Heart left ventricle (tissue), 13 donors: ENCODE results near the gene FEM1C.

ENCODE experiments used
- POLR2A ChIP-seq, 2 donors: fragments of 450-650 bp; IDR thresholded peaks; one replicate each; pipeline ENCODE4 v1.6.1; 2017; ENCODE audit warnings: antibody characterized with exemption in 2 of 2, mild to moderate bottlenecking in 2 of 2, moderate library complexity in 2 of 2
- TF ChIP-seq, protein P1 (sequence below), 12 donors: fragments of 200-600 bp; sonication (generic) in 4 of 12; IDR thresholded peaks; one replicate each; pipeline versions ENCODE4 v1.5.0 to v1.8.0; 2018 to 2022; ENCODE audit warnings: antibody characterized with exemption in 12 of 12, mild to moderate bottlenecking in 5 of 12
- donor health status: ischemic (EF 13 %, LVEDD 7.1; RV severe dilation, severe dysfunction).
- donor health status: DM: no; HTN: yes; CAD: no.
- donor health status: DM: no; HTN: no; CAD: no.
- donor health status: ischemic (EF 25% LVEDD 6.9; RV normal size, moderate dysfunction).
- donor health status: ischemic (EF 25% LVEDD 5.7; RV mildly dilated, moderate dysfunction).
- donor health status: ischemic (EF 35%, LVEDD 5.7; RV mildly dilated, moderate dysfunction).
- donor health status: nonischemic (EF 11% LVEDD 7.7; RV severe dilation, severe dysfunction).
- donor health status: DM: yes; HTN: yes; CAD: no.
- donor health status: PGD.
- donor health status: ischemic (EF 29% LVEDD 5.4; RV normal size, mild dysfunction).
- donor health status: nonischemic (EF 23%, LVEDD 6.1; RV moderate dilation, normal function).

DNA sequence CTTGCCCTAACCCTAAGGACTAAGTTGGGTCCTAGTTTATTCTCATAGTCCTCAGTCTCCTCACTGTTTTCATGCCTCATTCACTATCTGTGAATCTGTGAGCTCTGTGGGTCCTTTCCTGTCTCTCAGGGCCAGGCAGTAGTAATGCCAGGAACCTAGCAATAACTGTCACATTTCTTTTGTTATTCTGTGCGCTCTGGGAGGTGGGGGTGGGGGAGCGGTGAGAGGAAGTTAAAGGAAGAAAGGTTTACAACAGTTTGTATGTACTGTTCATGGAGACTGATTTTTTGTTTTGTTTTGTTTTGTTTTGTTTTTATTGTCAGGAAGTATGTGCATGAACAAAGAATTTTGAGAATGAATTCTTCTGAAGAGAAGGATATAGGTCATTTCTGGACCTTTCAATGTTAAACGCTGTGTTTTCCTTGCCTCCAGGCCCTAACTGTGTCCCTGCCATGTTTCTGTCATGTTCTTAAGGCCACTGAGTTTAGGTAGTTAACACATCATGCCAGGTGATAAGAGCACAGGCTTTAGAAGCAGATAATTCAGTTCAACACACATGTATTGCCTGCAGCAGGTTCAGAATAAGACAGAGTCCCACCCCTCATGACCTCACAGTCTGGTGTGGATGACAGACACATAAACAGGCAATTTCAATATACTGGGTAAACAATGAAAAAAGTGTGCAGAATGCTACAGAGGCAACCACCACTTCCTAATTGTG, 13.3 kb upstream of the FEM1C start:
- TF ChIP-seq, protein P1, sequence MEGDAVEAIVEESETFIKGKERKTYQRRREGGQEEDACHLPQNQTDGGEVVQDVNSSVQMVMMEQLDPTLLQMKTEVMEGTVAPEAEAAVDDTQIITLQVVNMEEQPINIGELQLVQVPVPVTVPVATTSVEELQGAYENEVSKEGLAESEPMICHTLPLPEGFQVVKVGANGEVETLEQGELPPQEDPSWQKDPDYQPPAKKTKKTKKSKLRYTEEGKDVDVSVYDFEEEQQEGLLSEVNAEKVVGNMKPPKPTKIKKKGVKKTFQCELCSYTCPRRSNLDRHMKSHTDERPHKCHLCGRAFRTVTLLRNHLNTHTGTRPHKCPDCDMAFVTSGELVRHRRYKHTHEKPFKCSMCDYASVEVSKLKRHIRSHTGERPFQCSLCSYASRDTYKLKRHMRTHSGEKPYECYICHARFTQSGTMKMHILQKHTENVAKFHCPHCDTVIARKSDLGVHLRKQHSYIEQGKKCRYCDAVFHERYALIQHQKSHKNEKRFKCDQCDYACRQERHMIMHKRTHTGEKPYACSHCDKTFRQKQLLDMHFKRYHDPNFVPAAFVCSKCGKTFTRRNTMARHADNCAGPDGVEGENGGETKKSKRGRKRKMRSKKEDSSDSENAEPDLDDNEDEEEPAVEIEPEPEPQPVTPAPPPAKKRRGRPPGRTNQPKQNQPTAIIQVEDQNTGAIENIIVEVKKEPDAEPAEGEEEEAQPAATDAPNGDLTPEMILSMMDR (IDR thresholded peaks at IDR 0.05), result no peak
- TF ChIP-seq POLR2A (IDR thresholded peaks at IDR 0.05), result no peak
